ENCODE results near the gene OVOL1.

OVOL1 gene

DNA sequence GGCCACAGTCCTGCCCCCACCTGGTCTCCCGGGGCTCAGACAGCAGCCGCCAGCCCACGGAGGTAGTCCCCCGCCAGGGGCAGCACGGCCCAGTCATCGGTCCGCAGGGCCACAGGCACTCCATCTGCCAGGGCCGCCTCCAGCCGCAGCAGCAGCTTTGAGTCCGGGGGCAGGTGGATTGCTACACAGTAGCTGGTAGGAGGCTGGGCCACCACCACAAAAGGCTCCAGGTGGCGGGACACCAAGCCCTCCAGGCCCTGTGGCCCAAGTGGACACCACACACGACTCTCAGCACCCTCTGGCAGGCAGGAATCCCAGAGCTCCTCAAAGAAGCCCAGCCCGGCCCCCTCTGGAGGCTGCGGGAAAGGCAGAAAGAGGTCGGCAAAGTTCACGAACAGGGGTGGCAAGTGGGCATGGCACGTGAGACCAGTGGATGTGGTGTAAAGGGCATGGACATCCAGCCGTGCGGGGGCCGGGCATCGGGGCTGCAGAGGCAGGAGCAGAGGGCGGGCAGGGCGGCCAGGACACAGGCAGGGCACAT is 9.0 kb upstream of the OVOL1 start:
- no peak for DNase-seq (ENCODE audit: low read depth in 2 of 2, low spot score in 1 of 2)

DNA sequence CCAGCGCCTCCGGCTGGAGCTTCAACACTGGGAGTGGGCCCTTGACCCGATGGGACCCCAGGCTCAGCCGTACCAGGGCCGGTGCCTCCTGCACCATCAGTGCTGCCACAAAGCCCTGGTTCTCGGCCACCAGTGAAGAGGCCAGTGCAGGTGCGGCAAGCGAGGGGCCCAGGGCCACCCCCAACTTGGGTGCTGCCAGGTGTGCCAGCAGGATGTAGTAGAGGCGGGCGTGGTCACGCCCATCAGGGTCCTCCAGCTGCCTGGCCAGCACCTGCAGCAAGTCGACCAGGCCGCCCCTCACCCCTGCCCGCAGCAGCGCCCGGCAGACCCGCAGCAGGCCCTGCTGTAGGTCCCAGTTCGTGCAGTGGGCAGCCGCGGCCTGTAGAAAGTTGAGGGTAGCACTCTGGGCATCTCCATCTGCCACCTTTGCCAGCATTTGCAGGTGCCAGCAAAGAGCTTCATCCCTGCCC is 8.4 kb upstream of the OVOL1 start:
- DNase-seq (ENCODE audit: low read depth in 2 of 2, low spot score in 1 of 2), result no peak

DNA sequence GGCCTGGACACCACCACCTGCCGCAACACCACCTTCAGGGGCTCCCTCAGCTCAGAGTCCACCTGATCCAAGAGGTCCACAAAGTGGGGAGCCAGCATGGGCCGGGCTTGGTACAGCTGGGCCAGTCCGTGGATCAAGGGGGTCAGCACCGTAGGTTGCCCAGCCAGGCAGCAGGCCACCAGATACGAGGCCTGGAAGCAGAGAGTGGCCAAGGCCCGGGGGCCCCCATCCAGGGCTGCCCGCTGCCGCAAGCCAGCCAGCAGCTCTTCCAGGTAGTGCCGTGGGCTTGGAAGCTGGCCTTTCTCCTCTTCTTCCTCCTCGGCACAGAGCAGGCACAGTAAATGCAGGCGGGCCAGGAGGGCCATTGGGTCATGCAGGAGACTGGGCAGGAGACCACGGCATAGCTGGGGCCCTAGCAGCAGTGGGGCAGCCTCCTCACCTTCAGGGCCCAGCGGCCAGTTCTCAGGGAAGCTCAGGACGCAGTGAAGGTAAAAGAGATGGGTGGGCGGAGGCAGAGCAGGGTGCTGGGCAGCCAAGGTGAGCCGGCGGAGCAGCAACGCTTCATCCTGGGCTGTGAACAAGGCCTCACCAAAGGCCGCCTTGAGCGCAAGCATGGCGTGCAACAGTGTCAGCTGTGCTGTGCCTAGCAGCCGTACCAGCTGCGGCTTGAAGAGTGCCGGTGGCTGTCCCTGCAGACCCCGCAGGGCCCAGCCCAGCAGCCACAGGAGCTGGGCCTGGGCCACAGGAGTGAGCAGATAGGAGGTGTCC is 7.8 kb upstream of the OVOL1 start:
- DNase-seq (ENCODE audit: low read depth in 2 of 2, low spot score in 1 of 2), result no peak

DNA sequence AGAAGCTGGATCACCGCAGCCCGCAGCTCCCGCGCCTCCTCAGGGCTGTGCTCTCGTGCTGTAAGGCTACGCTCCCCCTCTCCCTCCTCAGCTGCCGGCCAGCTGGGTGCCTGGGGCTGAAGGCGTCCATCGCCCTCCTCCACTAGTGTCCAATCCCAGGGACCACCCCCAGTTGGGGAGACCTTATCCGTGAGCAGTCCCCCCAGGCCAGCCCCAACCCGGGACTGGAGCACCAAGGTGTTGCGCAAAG is 7.3 kb upstream of the OVOL1 start:
- no peak for DNase-seq (ENCODE audit: low read depth in 2 of 2, low spot score in 1 of 2)

DNA sequence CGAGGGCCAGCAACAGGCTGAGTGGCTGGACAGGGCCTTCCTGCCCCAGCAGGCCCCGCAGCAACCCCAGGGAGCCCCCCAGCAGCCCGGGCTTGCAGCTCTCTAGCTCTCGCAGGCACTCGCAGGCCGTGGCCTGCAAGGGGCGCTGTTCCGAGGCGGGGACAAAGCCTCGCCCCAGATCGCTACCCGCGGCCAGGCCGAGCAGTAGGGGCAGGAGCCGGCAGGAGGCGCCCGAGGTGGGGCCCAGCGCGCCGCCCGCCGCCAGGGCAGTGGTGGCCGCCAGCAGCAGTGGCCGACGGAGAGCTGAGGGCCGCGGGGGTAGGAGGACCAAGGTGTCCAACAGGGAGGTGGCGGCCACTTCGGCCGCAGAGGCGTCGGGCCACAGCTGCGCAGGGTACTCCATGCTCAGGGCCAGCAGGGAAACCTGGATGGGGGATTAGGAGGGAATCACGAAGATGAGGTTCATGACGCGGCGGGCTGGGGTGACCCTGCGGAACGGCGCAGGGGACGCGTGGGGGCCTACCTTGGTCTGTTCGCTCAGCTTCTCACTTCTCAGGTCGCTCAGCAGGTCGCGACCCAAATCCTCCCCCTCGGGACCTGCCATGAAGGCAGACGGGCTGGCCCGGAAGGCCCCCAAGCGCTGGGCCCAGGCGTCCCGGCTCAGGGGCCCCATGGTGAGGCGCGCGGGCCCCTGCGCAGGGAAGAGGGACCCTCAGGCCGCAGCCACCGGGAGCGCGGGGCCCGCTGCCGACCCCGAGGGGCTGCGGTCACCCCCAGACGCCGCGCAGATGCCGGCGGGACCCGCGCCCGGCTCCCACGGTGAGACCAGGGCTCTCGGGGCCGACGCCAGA is 6.7 kb upstream of the OVOL1 start:
- peak; percentile 20 to 46 for DNase-seq (ENCODE audit: low read depth in 2 of 2, low spot score in 1 of 2)

DNA sequence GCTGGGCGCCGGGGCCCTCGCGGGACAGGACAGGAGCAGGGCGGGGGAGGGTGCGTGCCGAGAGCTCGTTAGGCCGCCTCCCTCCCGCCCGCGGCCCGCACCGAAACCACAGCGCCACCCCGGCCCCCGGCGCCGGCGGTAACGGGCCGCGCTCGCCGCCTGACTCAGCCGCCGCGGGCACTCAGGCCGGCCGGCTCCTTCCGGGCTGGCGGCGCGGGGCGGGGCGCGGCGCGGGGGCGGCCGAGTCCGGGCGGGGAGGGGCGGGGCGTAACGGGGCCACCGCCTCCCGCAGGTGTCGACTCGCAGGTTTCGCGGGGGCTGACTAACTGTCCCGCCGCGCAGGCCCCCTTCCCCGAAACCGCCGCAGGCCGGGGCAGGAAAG is 6.1 kb upstream of the OVOL1 start, which contains the start of gene AP5B1:
Gene AP5B1, minus strand, starts transcription at position 207 of the 382 bp plus-strand sequence. CDS start 385 bp downstream, outside the sequence.
- DNase-seq (ENCODE audit: low read depth in 2 of 2, low spot score in 1 of 2), result peak in 1 of 2 donors; percentile 55

DNA sequence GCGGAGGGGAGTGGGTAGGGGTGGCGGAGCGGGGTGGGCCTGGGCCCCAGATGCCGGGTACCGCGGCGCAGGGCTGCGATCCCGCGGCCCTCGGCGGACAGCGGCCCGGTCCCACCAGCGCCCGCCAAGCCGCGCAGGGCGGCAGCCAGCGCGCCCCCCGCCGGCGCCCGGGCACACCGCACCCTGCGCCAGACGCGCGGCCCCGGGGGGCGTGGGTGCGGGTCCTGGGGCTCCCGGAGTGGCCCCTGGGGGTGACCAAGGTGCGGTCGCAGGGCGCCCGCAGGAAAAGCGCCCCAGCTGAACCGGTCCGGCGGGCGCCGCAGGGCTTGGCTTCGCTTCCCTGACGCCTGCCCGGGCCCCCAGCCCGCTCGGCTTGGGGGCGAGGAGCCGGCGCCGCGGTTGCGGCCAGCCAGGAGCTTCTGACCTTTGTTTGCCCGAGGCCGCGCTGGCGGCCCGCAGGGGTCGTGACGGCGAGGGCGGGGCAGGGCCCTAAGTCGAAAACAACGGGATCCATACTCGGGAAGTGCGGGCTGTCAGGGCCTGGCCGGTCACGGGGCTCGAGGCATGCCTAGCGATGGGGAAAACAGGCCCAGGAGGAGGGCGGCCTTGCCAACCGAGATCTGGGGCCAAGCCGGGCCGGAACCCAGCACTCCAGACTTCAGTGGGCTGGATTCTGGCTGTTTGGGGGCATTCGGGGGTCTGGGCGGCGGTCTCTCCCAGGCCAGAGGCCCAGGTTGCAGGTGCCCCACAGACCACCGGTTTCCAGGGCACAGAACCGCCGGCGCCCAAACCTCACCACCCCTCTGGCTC is 5.5 kb upstream of the OVOL1 start:
- no peak for DNase-seq (ENCODE audit: low read depth in 2 of 2, low spot score in 1 of 2)

DNA sequence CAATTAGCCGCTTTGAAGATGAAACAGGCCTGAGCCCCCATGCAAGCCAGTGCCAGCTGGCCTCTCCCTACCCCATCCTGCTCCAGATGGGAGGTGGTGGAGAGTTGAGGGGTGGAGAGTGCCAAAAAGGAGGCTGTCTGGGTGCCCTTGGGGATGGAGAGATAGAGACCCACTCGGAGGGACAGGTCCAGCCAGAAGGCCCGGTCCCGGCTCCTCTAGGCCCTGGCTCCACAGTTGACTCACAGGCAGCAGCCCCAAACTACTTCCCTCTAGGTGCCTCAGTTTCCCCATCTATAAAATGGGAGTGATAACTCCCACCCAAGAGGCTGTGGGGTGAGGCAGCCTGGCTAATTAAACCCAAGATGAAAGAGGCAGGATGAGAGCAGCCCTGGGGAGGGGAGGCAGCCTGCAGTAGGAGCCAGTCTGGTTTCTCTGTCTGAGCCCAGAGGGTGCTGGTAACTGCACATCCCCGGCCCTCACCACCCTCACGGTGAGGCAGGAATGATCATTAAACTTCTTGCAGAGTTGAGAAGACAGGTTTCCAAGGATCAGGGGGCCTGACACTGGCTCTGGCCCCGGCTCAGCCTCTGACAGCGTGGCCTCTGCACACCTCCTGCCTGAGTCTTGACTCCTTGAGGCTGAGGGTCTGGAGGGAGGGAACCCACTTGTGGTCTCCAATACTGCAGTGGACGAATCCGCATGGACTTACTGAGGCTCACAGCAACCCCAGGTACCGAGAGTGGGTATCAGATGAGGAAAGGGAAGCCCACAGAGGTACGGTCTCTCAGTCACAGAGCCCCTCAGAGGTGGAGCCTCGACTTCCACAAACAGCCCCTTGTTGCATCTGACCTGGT is 4.7 kb upstream of the OVOL1 start:
- DNase-seq (ENCODE audit: low read depth in 2 of 2, low spot score in 1 of 2), result no peak

DNA sequence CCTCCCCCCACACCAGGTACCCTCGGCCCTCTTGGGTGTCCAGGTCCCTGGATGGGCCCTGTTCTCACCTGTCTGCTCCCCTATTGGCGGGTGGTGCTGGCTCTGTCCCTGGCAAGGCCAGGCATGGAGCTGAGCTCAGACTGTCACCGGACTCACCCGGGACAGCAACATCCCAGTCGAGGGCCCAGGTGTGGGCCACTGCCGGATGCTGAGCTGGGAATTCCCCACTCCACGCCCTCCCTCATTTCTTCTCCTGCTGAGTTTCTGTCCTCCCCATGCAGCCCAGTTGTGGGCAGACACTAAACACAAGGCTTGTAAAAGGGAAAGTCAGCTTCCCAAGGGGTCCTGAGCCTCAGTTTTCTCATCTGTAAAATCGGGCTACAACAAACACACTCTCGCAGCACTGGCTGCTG is 4.0 kb upstream of the OVOL1 start:
- no peak for DNase-seq (ENCODE audit: low read depth in 2 of 2, low spot score in 1 of 2)

DNA sequence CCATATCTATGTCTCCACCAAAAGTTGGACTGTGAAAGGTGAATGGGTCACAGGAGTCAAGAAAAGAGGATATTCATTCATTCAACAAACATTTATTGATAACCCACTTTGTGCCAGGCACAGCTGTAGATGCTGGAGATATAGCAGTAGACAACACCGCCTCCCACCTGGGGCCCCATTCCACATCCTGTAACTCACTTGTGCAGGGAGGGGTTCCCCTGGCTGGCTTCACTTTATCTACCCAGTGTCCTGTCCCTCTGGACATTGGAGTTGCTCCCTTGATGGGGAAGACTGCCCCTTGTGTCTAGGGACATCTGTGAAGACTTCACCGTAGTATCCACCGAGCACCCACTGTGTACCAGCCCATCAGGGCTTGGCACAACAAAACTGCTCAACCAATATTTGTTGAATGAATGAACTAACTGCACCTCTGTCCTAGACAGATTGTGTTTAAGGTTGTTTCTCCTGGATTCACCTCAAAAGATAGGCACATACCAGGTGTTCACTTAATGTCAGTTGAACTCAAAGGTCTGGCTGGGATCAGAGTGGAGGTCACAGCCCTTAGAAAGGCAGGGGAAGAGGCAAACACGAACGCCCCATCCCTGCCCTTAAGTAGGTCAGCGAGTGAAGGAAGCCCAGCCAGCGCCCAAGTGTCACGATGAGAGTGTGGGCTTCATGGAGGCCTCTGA is 1.4 kb upstream of the OVOL1 start:
- no peak for DNase-seq (ENCODE audit: low read depth in 2 of 2, low spot score in 1 of 2)

DNA sequence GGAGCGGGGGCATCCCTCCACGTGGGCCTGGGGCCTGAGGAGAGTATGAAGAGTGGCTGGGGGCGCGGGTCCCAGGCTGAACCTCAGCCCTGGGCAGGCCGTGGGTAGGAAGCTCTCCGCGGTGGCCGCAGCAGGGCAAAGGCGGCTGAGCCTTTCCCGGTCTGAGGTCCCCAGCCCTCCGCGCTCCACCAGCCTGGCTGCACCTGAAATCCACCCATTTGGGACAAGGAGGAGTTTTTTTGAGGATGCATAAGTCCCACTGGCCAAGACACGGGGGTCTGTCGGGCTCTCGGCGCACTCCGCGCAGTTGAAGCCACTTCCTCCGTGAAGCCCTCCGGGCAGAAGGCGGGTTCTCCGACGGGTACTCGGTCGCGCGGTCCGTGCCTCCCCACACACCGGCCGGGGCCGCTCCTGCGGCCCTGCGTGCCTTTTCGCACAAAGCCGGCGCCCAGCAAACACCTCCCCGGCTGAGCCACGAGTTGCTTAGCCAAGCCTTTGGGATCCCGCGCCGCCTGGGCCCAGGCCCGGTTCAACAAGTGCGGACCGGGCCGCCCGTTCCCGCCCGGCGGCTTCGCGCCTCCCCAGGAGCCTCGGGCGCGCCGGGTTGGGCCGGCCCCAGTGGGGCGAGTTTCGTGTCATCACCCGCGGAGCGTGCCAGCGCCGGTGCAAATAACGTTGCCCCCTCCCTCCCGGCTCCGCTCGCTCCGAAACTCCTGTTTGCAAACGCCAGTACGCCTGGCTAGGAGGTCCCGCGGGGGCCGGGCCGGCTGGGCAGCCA is 666 bp upstream of the OVOL1 start:
- DNase-seq (ENCODE audit: low read depth in 2 of 2, low spot score in 1 of 2), result no peak

DNA sequence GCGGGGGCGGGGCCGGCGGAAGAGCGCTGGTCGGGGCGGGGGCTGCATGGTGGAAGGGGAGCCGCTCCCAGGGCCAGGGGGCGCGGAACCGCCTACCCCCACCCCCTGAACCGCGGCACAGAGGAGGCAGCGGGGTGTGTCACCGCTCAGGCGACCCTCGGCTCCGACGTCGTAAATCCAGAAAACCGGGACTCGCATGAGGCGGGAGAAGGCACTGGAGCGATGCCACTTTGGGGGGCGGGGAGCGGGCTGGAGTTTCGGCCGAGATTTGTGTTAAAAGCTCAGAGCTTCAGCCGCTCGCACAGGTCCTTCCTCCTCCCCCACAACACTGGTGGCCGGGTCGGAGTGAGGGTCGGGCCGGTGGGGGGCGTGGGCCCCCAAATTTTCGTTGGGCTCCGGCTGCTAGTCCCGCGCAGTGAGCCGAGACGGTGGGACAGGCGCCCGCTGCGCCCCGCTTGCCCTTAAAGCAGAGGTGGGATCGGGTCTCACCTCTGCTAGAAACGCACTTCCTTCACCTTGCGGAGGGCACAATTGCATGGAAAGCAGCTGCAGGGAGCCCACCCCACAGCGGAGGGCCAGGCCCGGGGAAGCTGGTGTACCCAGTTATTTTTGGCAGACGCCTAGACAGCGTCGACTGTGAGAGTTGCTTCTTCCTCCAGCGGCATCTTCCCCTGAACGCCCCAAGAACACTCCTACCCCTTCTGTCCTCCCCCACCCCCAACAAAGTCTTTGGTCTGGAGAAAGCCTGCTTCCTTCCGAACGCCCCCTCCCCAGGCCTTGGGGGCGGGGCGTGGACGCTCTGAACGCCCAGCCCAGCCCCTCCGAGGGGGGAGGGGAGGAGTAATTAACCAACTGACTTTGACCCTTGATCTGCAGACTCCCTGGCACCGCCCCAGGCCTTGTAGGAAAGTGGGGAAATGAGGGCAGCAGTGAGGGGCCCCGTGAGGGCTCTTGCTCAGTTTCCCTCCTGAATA is 1.1 kb downstream of the OVOL1 start:
- no peak for DNase-seq (ENCODE audit: low read depth in 2 of 2, low spot score in 1 of 2)

DNA sequence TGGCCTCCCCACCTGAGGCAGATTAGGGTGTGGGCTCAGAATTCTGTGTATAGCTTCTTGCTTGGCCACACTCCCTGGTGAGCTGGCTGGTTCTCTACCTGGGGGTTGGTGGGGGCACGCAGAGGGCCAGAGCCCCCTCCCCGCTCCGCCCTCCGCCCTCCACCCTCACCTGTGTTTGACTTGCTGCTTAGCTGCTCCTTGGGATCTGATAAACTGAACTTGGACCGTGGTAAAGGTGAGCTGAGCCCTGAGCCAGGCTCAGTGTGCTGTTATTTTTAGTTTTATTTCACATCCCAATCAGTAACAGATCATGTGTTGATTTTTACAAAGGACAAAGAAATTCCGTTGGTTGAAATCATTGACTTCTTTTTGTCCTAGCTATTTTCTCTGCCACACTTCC is 2.0 kb downstream of the OVOL1 start:
- DNase-seq (ENCODE audit: low read depth in 2 of 2, low spot score in 1 of 2), result no peak

DNA sequence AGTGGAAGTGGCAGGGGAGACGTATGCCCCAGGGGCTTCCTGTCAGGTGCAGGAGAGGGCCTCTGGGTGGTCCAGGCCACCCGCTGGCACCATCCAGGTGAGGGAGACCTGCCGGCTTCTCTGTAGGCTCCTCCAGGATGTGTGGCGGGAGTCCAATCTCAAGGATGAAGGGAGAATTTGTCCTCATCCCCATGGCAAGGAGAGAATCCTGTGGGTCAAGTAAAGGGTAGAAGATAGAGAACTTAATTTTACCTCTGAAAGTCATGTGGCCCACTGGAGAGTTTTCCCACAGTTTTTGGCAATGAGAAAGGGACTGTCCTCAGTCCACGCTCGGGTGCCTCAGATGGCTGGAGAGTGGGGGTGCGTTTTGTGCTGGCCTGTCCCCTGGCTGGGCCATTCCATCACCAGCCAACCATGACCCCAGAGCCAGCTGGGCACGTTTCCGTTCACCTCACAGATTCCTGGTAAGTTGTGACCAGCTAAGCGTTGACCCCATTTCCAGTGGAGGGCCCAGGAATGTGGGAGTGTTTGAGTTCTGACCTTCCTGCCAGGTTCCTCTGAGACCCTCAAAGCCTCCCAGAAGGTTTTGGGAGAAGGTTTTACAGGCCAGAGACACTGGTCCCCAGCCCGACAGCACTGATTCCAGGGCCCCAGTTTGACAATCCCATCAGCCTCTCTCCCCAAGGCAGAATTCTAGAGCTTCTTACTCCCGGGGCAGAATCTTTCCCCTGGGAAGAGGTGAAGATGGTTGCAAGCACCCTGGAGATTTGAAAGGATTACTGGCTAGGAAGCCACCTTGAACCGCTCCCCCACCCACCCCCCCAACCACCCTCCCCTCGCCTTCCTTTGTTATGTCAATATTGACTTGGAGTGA is 2.6 kb downstream of the OVOL1 start:
- no peak for DNase-seq (ENCODE audit: low read depth in 2 of 2, low spot score in 1 of 2)

DNA sequence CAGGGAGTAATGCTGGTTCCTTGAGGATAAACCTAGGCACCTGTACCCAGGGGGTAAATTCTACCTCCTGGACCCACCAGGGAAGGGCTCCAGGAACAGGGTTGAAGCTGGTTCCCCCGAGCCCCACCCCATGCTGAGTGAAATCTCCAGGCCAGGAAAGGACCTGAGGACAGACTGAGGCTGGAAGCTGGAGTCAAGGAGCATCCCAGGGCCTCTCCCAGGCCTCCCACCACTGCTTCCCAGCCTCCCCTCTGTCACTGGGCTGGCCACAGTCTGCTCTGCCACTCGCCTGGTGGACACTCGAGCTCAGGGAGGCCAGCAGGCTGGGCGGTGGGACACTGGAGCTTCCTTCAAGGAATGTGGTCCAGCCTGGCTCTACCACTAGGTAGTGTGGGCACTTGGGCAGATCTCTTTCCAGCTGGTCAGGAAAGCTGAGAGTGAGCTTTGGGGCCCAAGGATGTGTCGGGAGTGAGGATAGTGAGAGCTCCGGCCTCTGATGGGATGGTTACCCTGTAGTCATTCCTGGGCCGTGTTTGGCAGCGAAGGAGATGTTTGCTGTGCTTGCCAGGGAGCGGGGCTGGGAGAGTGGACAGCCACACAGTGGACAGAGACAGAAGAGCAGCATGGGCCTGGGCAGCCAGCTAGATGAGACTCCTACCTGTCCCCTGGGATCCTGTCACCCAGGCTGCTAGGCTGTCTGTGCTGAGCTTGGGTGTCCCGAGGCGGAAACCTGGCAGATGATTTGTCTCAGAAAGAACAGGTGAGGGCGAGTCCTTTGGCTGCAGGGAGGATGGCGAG is 3.4 kb downstream of the OVOL1 start:
- no peak for DNase-seq (ENCODE audit: low read depth in 2 of 2, low spot score in 1 of 2)

Data from stimulated activated CD8-positive, alpha-beta memory T cell treated with anti-CD3 and anti-CD28 coated beads, Interleukin-4, amount 100 ng/mL, for 4 hours (primary cell).